Cardiac septum (tissue), 1 donor: Measurements from ENCODE around the gene CEP78. TPM values are rescaled to one million over a fixed set of nuclear protein-coding genes. Genes with fewer than 3 reads are reported as not detected.
"Not testable (repeated sequence)": the region's sequence is repeated elsewhere in the genome, so short reads cannot be mapped to it uniquely, and the experiment has no call there.

Source experiments
- DNase-seq: peaks from one replicate; pipeline ENCODE4 v3.0.0-alpha.2; 2020; ENCODE audit warnings: low spot score
- intact Hi-C: fragments of 100-400 bp; cut with DNase I; formaldehyde crosslinking; loops from one replicate; pipeline ENCODE4 v1.14.0; 2022
- long read RNA-seq: library from polyadenylated mRNA; unstranded; transcript quantifications from one replicate; pipeline ENCODE4 v2.0.0, GENCODE V29; 2021
- total RNA-seq: library from RNA; stranded (reverse); fragmentation: NEBNext Ultra II Directional; extraction: Animal tissue kit (Norgen Biotek cat#: 25700); gene quantifications from one replicate; pipeline ENCODE4 v1.2.1, GENCODE V29; 2021
- donor health status: DM: no; HTN: no; CAD: no.

CEP78 gene
- 4.0 TPM for total RNA-seq
- long read RNA-seq, partial matches to known transcripts, result 0 of 2 reads
- long read RNA-seq, other reads (novel, unspliced or antisense), result 0 of 2 reads

- peak; percentile 95 for DNase-seq
- intact Hi-C loops, result no loop called here
These were observed at the start of gene CEP78 for GRCh38 chr9:78235762-78236550. TSS of gene CEP78 (plus strand) at chr9:78236075. CDS start at chr9:78236351, 276 bp downstream.

DNA sequence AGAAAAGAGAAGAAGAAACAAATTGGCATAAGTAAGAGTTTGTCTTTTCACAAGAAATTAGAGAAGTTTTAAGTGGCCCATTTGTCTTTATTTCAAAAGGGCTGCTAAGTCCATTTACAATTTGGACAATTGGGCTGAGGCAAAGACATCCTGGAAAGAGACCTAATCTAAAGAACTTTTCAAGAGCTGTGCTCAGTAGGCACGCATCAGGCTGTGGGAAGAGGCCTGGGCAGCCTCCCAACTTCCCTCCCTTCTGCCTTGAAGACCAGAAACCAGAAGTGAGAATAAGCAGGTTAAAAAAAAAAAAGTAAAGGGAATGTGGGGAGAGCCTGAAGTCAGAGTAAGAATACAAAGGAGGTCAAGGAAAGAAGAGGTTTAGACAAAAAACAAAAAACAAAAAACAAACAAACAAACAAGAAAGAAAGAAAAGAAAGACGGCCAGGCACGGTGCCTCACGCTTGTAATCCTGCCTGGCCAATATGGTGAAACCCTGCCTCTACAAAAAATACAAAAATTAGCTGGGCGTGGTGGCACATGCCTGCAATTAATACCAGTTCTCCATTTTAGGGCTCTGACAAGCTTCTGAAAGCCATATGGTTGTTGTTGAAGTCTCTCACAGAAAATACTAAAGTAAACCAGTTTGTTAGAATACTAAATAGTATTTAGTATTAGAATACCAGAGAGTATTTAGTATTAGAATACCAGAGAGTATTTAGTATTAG, 48.0 kb upstream of the CEP78 start:
- intact Hi-C loops, result no loop called here
- no peak for DNase-seq

DNA sequence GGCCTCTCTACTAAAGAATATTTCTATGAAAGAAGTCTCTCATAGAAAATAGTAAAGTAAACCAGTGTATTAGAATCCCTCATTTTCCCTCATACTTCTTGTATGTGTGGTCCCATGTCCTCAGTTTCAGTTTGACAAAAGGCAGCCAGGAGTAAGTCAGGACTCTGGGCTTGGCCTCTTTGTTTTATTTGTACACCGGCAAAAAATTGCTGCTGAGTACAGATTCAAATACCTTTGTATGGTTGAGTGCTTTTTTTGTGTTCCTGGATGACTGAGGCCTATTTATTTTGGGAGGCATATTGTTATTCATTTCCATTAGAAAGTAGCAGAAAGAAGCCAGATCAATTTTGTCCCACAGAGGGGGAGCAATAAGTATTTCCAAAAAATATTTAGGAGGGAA, 47.3 kb upstream of the CEP78 start:
- intact Hi-C loops, result no loop called here
- DNase-seq, result no peak

DNA sequence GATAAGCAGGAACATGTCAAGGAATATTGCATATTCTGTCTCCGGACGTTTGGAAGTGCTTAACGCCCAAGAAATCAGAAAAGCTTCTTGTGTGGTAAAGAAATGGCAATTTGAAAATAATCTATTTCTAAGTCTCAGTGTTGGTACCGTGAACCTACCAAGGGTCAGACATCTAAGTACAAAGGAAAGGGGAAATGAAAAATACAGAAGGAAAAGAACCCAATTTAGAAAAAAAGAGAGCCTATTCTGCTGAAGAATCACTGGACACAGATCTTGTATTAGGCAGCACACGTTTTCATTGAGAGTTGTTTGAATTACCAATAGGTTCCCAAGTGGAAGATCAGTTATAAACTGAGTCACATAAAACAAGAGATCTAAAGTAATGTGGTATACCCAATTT, 46.9 kb upstream of the CEP78 start:
- DNase-seq, result no peak
- intact Hi-C loops, result no loop called here

GRCh38 chr9:78189461-78189860, 46.4 kb upstream of the CEP78 start:
- DNase-seq, result no peak
- intact Hi-C loops, result no loop called here

DNA sequence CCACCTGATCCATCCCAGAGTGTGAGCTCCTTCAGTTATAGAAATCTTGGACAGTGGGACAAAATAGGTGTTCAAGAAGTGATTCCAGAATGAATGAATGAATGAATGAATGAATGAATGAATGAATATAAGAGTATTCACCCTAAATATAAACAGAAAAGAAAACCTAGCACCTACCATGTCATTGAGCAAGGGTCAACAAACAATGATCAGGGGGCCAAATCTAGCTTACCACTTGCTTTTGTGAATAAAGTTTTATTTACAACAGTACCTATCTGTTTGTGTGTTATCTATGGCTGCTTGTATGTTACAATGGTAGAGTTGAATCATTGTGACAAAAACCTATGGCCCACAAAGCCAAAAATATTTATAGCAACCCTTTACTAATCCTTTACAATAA, 43.9 kb upstream of the CEP78 start:
- DNase-seq, result no peak
- intact Hi-C loops, result no loop called here

DNA sequence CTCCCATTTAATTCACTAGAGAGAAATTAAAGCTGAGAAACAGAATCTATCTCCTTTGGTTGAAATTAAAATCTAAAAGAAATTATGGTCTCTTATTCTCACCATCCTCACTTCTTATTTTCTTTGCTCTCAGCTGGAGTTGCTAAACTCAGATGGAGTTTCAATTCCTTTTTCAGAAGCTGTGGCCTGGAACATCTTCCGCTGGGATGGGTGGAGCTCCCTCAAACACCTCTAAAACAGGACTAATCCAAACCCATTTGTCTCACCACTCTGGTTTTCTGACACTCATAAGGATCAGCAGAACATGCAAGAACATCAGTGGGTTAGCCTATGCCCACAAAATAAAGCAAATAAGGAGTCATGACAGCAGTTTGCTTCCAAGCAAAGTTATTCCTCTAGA, 39.6 kb upstream of the CEP78 start:
- no peak for DNase-seq
- intact Hi-C loops, result no loop called here

DNA sequence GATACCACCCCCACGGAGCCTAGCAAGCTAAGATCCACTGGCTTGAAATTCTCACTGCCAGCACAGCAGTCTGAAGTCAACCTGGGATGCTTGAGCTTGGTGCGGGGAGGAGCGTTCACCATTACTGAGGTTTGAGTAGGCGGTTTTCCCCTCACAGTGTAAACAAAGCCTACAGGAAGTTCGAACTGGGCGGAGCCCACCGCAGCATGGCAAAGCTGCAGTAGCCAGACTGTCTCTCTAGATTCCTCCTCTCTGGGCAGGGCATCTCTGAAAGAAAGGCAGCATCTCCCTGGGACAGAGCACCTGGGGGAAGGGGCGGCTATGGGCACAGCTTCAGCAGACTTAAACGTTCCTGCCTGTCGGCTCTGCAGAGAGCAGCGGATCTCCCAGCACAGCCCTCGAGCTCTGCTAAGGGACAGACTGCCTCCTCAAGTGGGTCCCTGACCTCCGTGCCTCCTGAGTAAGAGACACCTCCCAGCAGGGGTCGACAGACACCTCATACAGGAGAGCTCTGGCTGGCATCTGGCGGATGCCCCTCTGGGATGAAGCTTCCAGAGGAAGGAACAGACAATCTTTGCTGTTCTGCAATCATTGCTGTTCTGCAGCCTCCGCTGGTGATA, 34.6 kb upstream of the CEP78 start:
- DNase-seq, intact Hi-C loops: not testable (repeated sequence)

DNA sequence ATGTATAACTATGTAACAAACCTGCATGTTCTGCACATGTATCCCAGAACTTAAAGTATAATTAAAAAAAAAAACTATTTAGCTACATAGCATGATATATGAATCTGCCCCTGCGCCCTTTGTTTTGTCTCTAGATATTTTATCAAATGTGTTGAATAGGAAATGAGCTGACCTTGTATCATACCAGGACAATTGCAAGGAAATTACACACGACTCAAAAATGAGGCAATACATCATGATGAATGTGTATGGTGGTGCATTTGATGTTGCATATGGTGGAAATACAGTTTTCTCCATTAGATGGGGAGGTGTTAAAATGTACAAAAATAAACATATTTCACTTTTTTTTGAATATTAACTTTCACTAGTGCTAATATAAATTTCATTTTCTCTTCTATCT, 28.6 kb upstream of the CEP78 start:
- no peak for DNase-seq
- intact Hi-C loops, result no loop called here

DNA sequence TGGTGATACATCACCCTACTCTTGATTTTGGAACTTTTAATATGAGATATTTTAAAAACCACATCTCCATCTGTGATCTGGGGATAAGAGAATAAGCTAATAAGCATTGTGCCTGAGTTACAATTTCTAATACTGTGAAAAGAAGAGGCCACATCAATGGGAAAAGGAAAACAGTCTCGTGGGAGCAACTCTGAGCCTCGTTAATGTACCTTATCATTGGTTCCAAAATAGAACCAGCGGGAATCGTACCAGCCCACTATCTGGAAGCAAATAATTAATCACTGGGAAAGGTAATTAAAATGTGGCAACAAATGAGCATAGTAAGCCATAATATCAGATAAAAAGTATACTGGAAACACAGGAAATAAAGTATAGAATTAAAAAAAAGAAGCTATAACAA, 28.0 kb upstream of the CEP78 start:
- intact Hi-C loops, result no loop called here

DNA sequence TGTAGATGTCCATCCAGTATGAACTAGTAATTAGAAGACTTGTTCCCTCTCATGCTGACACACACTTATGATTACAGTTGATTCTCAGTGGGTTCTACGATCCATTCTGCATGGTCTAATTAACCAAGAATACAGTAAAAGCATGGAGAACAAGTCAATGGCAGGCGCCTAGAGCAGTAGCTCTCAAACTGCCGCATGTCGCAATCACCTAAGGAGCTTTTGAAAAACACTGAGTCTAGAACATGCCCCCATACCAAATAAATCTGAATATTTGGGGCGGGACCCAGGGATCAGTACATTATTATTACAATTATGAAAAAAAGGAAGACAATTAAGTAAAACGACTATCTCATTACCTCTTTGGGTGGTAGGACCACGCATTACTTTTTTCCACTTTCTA, 26.7 kb upstream of the CEP78 start:
- no peak for DNase-seq
- intact Hi-C loops, result no loop called here

More for the DNA sequence above, 28.0 kb upstream of the CEP78 start:
- no peak for DNase-seq

DNA sequence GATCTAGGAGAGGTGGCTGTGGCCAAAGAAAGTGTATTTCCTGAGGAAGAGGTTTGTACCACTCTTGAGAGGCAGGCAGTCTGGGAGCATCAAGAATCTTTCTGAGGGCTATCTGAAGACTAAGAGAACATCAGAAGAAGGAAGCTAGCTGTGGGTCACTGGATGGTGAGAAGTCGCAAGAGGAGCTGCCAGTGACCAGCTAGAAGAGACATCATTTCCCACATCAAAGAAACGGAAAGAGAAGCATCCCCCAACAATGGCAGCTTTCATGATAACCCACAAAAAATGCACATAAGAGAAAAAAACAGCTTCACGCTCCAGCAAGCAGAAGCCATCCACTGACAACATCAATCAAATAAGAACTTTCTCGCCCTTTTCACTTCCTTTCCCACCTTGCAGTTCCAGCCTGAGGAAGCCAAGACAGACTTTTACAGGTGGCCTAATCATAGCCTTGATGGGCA, 25.0 kb upstream of the CEP78 start:
- DNase-seq, result no peak
- intact Hi-C loops, result no loop called here

DNA sequence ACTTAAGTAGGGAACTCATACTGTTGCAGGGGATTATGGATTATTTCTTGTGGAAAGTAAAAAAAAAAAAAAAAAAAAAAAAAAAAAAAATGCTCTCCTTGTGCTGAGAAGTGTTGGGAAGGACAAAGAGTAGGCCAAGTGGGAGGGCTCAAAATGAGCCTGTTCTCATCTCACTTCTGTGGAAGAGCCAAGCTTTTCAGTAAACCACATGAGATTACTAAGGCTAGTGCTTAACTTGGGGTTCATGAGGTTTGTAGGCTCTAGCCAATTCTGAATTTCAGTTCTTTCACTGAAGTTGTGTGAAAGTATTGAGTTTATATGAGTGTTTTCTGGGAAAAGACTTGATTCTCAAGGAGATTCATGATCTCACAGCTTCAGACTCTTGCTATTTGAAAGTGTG, 23.0 kb upstream of the CEP78 start:
- no peak for DNase-seq
- intact Hi-C loops, result no loop called here

DNA sequence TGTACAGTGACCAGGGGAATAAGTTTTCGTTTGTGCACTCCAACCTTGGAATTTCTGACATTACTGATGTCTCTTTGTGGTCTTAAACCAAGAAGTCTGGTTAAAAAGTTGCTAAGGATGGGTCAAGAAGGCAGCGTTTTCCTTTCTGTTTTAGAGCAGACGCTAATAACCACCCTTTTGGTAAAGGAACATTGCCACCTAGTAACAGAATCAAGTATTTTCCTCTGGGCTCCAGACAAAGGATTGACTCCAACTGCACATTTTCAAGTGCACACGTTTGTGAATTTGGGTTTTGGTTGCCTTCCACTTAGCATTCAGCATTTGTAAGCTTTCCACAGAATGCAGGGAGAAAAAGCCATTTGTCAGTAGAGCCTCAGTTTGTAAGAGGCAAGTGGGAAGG, 22.2 kb upstream of the CEP78 start:
- intact Hi-C loops, result no loop called here
- DNase-seq, result no peak

DNA sequence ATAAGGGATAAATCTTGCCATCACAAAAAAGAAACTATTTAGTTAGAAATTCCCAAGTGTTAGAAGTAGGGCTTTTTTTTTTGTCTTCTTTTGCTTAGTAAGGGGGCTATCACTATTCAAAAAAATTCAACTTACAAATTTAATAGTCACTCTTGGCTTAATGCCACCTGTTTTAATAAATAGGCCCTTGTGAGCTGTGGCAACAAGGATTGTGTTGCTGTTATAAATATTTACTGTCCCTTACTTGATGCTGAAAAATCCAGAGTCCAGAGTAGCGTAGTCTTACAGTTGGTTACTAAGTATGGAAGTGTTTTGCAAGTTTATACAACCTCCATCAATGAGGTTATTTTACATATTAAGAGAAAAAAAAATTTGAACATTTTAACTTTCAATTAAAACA, 21.4 kb upstream of the CEP78 start:
- intact Hi-C loops, result no loop called here

GRCh38 chr9:78215706-78216105, 20.2 kb upstream of the CEP78 start:
- intact Hi-C loops, result no loop called here
- DNase-seq, result no peak

More for the DNA sequence above, 21.4 kb upstream of the CEP78 start:
- no peak for DNase-seq

DNA sequence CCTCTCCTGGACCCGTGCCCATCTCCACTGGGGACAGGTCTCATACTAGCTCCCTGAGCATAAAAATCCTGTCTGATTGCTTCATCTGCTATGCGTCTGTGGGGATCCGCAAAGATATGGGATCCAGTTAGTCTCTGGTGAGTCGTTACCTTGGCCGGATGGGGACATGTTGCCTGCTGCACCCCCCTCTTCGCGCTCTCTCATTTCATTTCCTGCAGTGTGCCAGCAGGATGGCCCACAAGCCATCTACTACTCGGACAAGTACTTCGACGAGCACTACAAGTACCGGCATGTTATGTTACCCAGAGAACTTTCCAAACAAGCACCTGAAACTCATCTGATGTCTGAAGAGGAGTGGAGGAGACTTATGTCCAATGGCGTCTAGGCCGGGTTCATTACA, 17.0 kb upstream of the CEP78 start:
- no peak for DNase-seq
- intact Hi-C loops, result no loop called here

DNA sequence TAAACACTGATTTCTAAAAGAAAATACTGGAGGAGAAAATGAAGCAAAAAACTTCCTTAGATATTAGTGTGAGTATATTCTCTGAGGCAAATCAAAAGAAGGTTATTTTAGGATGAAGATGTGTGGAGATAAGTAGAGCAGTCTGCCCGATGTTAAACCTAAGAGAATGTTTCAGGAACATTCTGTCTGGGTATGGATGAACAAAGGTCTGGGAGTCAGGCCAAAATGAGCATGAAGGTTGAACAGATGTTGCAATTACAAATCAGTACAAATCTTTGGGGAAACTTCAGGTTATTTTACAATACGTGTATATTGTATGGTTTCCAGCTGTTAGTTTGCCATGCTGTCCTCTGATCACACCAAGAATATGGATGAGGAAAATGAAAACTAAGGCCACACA, 14.4 kb upstream of the CEP78 start:
- intact Hi-C loops, result no loop called here
- DNase-seq, result no peak

GRCh38 chr9:78221841-78222240, 14.0 kb upstream of the CEP78 start:
- DNase-seq, intact Hi-C loops: not testable (repeated sequence)

DNA sequence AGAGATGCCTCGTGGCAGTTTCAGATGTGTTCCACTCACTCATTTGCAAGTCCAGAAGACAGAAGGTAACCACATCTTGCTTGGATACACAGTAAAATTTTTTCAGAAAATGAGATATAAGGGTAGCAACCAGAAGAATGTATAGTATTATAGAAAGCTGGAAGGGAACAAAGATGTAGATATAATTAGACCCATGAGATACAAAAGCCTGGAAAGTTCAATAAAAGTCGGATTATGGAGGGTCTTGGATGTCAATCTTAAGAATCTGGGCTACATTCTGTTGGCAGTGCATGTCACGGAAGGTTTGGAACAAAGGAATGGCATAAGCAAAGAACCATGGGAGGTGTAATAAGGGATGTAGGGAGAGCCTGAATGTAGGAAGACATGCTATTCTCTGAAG, 5.1 kb upstream of the CEP78 start:
- intact Hi-C loops, result no loop called here
- DNase-seq, result no peak

GRCh38 chr9:78232471-78232870, 3.4 kb upstream of the CEP78 start:
- DNase-seq, intact Hi-C loops: not testable (repeated sequence)
